HepG2 (cell line): ENCODE results near the gene IQCK. TPM values are rescaled to one million over a fixed set of nuclear protein-coding genes. Genes with fewer than 3 reads are reported as not detected.

Experiments used
- ARNTL ChIP-seq: sonication (generic); formaldehyde crosslinking; IDR thresholded peaks from 2 replicates; pipeline ENCODE4 v1.4.0; 2020; ENCODE audit warnings: mild to moderate bottlenecking, missing genetic modification reagents
- ATF1 ChIP-seq: IDR thresholded peaks from 2 replicates; pipeline ENCODE4 v1.6.1; 2016; ENCODE audit warnings: mild to moderate bottlenecking, control low read depth
- BATF2 ChIP-seq: sonication (generic); formaldehyde crosslinking; IDR thresholded peaks from 2 replicates; pipeline ENCODE4 v1.8.0; 2022; ENCODE audit warnings: mild to moderate bottlenecking, missing genetic modification reagents, moderate library complexity
- ELF4 ChIP-seq: sonication (generic); formaldehyde crosslinking; IDR thresholded peaks from 2 replicates; pipeline ENCODE4 v1.5.0; 2020; ENCODE audit warnings: missing genetic modification reagents, mild to moderate bottlenecking, moderate library complexity, borderline replicate concordance
- HNRNPH1 ChIP-seq: fragments of 200-400 bp; formaldehyde crosslinking; optimal IDR thresholded peaks from 2 replicates; pipeline ENCODE3; 2017; ENCODE audit warnings: mild to moderate bottlenecking, low read depth, low read length
- NFIC ChIP-seq: IDR thresholded peaks from 2 replicates; pipeline ENCODE4 v1.6.1; 2012; ENCODE audit warnings: mild to moderate bottlenecking, low read length, inconsistent platforms
- RBM39 ChIP-seq: fragments of 200-400 bp; formaldehyde crosslinking; IDR thresholded peaks from one replicate; pipeline ENCODE4 v1.6.1; 2018; ENCODE audit warnings: antibody characterized with exemption, mild to moderate bottlenecking, low read depth, low read length; ENCODE audit not compliant: poor library complexity, severe bottlenecking
- RXRA ChIP-seq: sonication (generic); formaldehyde crosslinking; IDR thresholded peaks from 2 replicates; pipeline ENCODE4 v1.5.1; 2020; ENCODE audit warnings: missing genetic modification reagents
- SAP130 ChIP-seq: IDR thresholded peaks from 2 replicates; pipeline ENCODE4 v1.6.1; 2016; ENCODE audit warnings: low read depth
- TAF15 ChIP-seq: fragments of 200-400 bp; formaldehyde crosslinking; IDR thresholded peaks from one replicate; pipeline ENCODE4 v1.6.1; 2018; ENCODE audit warnings: mild to moderate bottlenecking, low read depth, low read length; ENCODE audit not compliant: poor library complexity, severe bottlenecking
- TIGD3 ChIP-seq: sonication (generic); formaldehyde crosslinking; IDR thresholded peaks from 2 replicates; pipeline ENCODE4 v1.5.1; 2020; ENCODE audit warnings: mild to moderate bottlenecking, missing genetic modification reagents, borderline replicate concordance
- ZBTB44 ChIP-seq: sonication (generic); formaldehyde crosslinking; IDR thresholded peaks from 2 replicates; pipeline ENCODE4 v1.4.0; 2020; ENCODE audit warnings: missing genetic modification reagents
- ZFP37 ChIP-seq: sonication (generic); formaldehyde crosslinking; IDR thresholded peaks from 2 replicates; pipeline ENCODE4 v1.4.0; 2020; ENCODE audit warnings: missing genetic modification reagents, borderline replicate concordance
- ZKSCAN5 ChIP-seq: sonication (generic); formaldehyde crosslinking; IDR thresholded peaks from 2 replicates; pipeline ENCODE4 v1.5.1; 2020; ENCODE audit warnings: mild to moderate bottlenecking, missing genetic modification reagents
- ZNF136 ChIP-seq: sonication (generic); formaldehyde crosslinking; IDR thresholded peaks from 2 replicates; pipeline ENCODE4 v1.8.1; 2022; ENCODE audit warnings: low read depth, mild to moderate bottlenecking, moderate library complexity, missing genetic modification reagents
- ZNF17 ChIP-seq: sonication (generic); formaldehyde crosslinking; IDR thresholded peaks from 2 replicates; pipeline ENCODE4 v1.5.0; 2020; ENCODE audit warnings: mild to moderate bottlenecking, missing genetic modification reagents
- polyA plus RNA-seq, 8 experiments: library from polyadenylated mRNA; depleted of rRNA in 3 of 8; stranded (reverse) in 7 of 8; unstranded in 1 of 8; fragments of >200 nt; fragmentation: Illumina TruSeq in 4 of 8; extraction: Trizol in 4 of 8; gene quantifications; 2 replicates each; pipeline versions ENCODE4 v1.2.1 to v1.2.3, GENCODE V29; 2011 to 2016; ENCODE audit warnings: low read depth in 4 of 8, missing spikeins in 1 of 8, mixed read lengths in 1 of 8; ENCODE audit not compliant: insufficient read depth in 1 of 8
- total RNA-seq, 5 experiments: library from RNA; depleted of rRNA; stranded (reverse); fragments of >200 nt; fragmentation: Illumina TruSeq; extraction: Trizol; gene quantifications; 2 replicates each; pipeline ENCODE4 v1.2.3, GENCODE V29; 2016; ENCODE audit warnings: low read depth in 1 of 5
- TF ChIP-seq, protein P1 (sequence below): IDR thresholded peaks from 2 replicates; pipeline ENCODE4 v1.6.1; 2016; ENCODE audit warnings: missing compliant biosample characterization, missing genetic modification reagents, borderline replicate concordance
- TF ChIP-seq, protein P2 (sequence below): sonication (generic); formaldehyde crosslinking; IDR thresholded peaks from 2 replicates; pipeline ENCODE4 v1.5.1; 2020; ENCODE audit warnings: missing genetic modification reagents, mild to moderate bottlenecking, borderline replicate concordance
- TF ChIP-seq, protein P3 (sequence below): sonication (generic); formaldehyde crosslinking; IDR thresholded peaks from 2 replicates; pipeline ENCODE4 v1.4.0; 2020; ENCODE audit warnings: missing genetic modification reagents, borderline replicate concordance

Gene IQCK
- total and polyA plus RNA-seq, 2 of the 13 experiments (the other 11 are each of a cell fraction or from before 2014, with no cell fraction given): 5.1 to 7.3 TPM

DNA sequence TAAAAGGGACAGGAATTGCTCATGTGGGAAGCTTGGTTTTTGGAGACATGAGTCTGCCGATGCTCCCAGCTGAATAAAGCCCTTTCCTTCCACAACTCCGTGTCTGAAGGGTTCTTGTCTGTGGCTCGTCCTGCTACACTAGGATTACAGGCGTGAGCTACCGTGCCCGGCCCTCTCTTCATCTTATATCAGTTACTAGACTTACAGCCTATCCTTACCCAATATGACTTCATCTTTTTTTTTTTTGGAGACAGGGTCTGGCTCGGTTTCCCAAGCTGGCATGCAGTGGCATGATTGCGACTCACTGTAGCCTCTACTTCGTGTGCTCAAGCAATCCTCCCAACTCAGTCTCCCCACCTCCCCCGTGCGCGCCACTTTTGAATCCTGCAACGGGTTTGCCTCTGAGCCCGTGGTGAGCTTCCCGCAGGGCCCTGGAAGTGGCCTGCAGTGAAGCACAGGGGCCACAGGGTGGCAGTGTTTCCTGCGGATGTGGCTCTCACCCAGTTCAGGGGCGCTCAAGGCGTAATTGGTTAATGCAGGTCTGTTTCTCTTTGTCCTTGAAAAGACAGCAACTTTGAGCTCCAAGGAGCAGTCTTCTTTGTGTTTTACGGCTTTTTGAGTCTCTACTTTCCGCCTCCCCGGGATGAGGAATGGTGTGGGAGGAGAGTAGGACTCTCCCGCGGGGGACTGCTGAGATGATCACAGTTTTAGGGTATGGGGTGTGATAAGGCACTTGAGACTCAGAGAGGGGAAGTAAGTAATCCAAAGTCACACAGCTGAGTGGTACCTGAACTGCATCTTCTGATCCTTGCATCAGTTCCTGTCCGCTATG lies 189.3 kb downstream of the IQCK start (continued):
- TF ChIP-seq, protein P1, sequence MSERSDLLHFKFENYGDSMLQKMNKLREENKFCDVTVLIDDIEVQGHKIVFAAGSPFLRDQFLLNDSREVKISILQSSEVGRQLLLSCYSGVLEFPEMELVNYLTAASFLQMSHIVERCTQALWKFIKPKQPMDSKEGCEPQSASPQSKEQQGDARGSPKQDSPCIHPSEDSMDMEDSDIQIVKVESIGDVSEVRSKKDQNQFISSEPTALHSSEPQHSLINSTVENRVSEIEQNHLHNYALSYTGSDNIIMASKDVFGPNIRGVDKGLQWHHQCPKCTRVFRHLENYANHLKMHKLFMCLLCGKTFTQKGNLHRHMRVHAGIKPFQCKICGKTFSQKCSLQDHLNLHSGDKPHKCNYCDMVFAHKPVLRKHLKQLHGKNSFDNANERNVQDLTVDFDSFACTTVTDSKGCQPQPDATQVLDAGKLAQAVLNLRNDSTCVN (CRISPR knock-in tag): no peak
- TF ChIP-seq HNRNPH1 (no peak), SAP130 (CRISPR knock-in tag) (no peak), ELF4 (CRISPR knock-in tag) (no peak), ZNF136 (CRISPR knock-in tag) (no peak), BATF2 (no peak), NFIC (no peak), ZBTB44 (0 out of 2 replicates have a peak, but pooled peaks have one; percentile 42), ARNTL (CRISPR knock-in tag) (0 out of 2 replicates have a peak, but pooled peaks have one; percentile 37), RXRA (CRISPR knock-in tag) (peak; percentile 48), TIGD3 (no peak), ATF1 (CRISPR knock-in tag) (no peak), ZNF17 (no peak), ZKSCAN5 (CRISPR knock-in tag) (no peak), RBM39 (peak; percentile 58), ZFP37 (no peak; the same call in 1 of the 2 replicates), TAF15 (no peak)
- TF ChIP-seq, protein P2, sequence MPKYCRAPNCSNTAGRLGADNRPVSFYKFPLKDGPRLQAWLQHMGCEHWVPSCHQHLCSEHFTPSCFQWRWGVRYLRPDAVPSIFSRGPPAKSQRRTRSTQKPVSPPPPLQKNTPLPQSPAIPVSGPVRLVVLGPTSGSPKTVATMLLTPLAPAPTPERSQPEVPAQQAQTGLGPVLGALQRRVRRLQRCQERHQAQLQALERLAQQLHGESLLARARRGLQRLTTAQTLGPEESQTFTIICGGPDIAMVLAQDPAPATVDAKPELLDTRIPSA (CRISPR knock-in tag): no peak
- TF ChIP-seq, protein P3, sequence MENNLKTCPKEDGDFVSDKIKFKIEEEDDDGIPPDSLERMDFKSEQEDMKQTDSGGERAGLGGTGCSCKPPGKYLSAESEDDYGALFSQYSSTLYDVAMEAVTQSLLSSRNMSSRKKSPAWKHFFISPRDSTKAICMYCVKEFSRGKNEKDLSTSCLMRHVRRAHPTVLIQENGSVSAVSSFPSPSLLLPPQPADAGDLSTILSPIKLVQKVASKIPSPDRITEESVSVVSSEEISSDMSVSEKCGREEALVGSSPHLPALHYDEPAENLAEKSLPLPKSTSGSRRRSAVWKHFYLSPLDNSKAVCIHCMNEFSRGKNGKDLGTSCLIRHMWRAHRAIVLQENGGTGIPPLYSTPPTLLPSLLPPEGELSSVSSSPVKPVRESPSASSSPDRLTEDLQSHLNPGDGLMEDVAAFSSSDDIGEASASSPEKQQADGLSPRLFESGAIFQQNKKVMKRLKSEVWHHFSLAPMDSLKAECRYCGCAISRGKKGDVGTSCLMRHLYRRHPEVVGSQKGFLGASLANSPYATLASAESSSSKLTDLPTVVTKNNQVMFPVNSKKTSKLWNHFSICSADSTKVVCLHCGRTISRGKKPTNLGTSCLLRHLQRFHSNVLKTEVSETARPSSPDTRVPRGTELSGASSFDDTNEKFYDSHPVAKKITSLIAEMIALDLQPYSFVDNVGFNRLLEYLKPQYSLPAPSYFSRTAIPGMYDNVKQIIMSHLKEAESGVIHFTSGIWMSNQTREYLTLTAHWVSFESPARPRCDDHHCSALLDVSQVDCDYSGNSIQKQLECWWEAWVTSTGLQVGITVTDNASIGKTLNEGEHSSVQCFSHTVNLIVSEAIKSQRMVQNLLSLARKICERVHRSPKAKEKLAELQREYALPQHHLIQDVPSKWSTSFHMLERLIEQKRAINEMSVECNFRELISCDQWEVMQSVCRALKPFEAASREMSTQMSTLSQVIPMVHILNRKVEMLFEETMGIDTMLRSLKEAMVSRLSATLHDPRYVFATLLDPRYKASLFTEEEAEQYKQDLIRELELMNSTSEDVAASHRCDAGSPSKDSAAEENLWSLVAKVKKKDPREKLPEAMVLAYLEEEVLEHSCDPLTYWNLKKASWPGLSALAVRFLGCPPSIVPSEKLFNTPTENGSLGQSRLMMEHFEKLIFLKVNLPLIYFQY (CRISPR knock-in tag): 0 out of 2 replicates have a peak, but pooled peaks have one; percentile 55
